Glomerular endothelial cell (primary cell): ENCODE measurements around the gene MRRF. TPM values are rescaled to one million over a fixed set of nuclear protein-coding genes. Genes with fewer than 3 reads are reported as not detected.
"Not testable (repeated sequence)": the region's sequence is repeated elsewhere in the genome, so short reads cannot be mapped to it uniquely, and the experiment has no call there.

ENCODE experiments used
- DNase-seq: peaks from one replicate; pipeline ENCODE4 v3.0.0-alpha.2; 2011; ENCODE audit warnings: low read depth, low spot score; ENCODE audit errors: extremely low read depth
- total RNA-seq: library from RNA; depleted of rRNA; stranded (reverse); fragments of >200 nt; gene quantifications from 2 replicates; pipeline ENCODE4 v1.2.3, GENCODE V29; 2015

MRRF gene
- total RNA-seq, 1 donor from 2014 or later: 20.2 TPM

DNA sequence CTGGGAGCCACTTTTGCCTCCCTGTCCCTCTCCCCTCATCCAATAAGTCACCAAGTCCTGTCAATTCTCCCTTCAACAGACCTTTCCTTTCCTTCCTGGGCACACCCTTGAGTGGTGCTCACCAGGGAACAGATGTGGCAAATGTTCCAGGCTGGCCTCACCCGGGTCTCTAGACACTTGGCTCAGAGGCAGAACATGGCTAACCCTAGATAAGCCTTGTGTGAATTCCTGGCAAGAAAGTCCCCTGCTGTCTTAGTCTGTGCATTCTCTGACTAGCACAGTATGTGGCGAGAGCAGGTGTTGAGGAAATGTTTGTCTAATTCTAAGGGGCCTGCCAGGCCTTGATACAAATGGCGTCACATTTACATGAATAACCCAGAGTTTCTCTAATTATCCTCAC lies 64.9 kb downstream of the MRRF start:
- DNase-seq: no peak

DNA sequence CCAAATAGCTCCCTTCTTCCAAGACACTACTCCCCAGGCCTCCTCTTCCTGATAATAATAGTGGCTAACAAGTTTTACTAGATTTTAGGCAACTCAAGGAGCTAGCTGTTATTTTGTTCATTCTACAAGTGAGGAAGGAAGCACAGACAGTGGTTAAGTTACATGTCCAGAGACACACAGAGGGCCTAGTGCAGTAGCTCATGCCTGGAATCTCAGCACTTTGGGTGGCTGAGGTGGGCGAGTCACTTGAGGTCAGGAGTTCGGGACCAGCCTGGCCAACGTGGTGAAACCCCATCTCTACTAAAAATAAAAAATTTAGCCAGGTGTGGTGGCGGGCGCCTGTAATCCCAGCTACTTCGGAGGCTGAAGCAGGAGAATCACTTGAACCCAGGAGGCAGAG lies 65.8 kb downstream of the MRRF start:
- not testable (repeated sequence) for DNase-seq

DNA sequence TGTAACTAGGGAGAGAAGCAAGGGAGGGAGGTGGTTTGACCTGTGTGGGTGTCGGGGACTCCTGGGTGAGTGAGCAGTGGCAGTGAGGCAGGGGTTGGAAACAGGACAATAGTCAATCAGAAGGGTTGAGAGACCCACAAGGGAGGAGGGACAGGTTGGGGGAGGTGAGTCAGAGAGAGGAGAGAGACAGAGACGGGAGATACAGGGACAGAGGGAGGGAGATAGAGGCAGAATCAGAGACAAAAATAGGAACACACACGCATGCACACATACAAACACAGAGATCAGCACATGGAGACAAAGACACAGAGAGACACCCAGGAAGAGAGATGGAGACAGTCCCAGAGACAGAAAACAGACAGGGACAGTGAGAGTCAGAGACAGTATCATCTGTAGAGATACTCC lies 66.8 kb downstream of the MRRF start:
- DNase-seq: no peak

DNA sequence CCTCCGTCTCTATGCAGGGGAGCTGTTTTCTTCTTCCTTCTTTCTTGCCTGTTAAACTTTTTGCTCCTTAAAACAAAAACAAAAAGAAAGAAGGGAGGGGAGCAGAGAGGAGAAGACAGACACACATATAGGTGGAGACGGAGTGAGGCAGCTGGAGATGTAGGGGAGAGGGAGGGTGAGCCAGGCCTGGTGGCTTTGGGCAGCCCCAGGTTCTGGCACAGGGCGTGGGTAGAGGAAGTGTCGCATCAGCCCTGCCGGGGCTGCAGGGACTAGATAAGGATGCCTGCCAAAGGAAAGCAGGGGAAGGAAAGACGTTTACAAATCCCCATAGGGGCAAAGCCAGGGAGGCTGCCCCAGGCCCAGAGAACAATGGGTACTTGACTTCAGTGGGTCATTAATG lies 67.4 kb downstream of the MRRF start:
- DNase-seq: no peak

DNA sequence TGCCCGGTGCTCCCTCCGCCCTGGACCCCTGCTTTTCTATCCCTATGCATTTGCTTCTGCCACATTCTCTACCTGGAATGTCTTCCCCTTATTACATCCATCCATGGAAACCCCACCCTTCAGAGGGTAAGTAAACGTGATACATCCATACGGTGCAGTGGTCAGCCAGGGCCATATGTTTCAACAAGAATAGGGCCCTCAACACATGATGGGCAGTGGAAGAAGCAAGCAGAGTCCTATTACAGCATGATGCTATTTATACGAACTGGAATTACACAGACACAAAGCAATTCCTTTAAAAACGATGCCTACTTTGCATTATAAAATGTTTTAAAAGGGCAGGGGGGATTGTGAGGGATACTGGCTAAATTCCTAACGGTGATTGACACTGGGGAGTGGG lies 68.0 kb downstream of the MRRF start:
- DNase-seq: no peak

DNA sequence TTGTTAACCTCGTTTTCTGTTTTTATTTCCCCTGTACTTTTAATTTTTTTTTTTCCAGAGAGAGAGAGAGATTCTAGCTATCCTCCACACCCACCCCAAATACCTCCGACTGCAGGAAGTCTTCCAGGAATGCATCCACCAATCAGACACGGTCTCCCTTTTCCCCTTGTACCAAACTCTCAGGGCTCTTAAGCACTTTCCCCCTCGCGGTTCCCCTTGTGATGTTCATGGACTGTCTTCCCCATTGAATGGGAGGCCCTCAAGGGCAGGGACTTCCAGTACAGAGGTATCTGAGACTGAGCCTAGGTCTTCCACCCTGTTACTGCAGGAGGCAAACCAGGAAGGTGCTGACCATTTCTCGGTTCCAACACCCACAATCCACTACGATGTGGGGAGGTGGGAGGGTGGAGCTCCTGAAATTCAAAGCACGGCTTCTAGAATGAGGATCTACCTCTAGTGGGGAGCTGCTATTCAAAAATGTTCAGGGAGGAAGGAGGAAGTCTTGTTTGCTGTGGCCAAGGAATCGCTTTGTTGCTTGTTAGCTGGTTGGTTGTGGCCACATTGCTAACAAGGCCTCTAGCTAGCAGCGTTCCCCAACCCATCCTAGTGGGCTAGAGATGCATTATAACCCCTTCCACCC lies 68.6 kb downstream of the MRRF start:
- no peak for DNase-seq

DNA sequence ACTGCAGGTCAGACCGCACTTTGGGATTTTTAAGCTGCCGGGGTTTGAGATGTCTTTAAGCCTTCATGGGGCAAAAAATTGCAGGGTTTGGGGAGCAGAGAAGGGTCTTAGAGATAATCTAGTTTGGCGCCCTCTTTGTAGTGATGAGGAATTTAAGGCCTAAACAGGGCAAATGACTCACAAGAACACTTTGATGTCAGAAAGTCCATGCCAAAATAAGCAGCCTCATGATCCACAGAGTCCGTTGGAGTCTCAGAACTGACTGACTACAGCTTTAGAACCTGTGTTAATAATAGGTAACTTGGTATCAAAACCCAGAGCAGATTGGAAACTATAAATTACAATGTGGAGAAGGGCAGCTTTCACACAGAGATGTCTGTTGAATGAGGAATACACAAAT lies 70.2 kb downstream of the MRRF start:
- no peak for DNase-seq

DNA sequence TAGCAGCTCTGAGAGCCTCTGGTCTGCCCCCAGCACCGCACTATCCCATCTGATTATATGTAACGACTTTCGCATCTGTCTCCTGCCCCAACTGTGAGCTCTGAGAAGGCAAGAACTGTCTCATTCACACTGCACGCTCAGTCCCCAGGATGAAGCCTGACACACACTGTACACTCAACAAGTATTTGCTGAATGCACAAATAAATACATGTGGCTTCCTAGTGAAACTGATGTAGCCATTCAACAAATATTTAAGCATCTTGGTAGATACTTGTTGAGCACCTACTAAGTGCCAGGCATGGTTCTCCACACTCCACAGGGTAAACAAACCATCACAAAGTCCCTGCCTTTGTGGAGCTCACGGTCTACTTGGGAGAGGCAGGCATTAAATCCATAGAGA lies 71.5 kb downstream of the MRRF start:
- DNase-seq: no peak

DNA sequence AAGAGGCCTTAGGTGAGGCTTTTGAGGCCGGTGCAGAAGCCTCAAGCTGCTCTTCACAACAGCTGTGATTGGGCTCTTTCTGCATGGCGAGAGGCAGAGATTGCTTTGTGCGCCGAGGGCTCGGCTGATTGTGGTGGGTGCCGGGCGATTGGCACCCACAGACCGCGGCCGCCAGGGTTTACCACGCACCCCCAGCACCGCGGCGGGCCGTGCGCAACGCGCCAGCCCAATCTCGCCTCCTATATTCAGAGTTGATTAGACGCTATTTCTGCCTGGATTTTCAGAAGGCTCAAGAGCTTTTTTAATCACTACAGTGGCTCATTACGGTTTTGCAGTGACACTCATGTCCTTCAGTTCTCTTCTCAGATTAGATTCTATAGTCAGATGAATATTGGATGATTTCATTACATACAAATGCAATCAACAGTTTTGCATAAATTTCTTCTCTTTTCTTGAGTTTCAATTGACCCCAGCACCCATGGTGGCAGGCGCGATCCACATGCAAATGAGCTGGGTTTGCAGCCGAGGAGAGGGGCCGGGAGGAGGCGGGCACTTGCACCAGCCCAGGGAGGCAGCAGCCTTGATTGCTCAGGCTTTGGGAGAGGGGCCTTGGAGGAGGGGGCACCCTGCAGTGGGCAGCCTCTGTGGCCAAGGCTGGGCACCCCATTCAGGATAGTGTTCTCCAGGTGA lies 72.3 kb downstream of the MRRF start:
- DNase-seq: no peak

DNA sequence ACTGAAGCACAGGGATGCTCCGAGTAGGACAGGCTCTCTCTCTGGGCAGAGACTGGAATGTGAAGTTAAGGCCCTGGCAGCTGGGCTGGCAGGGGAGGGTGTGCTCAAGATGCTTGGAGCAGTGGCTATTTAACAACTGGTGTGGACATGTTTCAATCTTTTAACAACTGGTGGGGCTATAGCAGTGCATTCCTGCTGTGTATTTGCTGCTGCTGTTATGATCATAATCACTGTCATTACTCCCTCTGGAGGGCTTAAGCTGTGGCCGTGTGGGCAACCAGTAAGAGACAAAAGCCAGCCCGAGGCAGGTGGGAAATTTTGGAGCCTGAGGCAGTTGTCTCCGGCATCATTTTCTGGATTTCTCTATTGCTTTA lies 72.9 kb downstream of the MRRF start:
- DNase-seq: no peak

DNA sequence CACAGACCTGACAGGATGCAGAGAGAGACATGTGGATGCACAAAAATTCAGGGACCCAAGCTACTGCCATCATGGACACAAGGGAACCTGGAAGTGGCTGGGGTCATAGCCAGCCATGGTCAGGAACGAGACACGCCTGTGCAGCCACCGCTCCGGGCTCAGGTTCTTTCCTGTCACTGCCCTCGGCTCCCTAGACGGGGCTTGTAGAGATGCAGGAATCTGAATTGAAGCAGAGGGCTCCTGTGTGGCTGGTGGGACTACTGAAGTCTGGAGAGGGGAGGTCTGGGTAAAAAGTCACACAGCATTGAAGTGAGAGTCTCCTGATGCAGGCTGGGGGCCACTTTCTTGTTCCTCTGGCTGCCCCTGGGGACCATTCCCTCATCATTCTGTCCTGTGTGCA lies 73.9 kb downstream of the MRRF start:
- DNase-seq: no peak

DNA sequence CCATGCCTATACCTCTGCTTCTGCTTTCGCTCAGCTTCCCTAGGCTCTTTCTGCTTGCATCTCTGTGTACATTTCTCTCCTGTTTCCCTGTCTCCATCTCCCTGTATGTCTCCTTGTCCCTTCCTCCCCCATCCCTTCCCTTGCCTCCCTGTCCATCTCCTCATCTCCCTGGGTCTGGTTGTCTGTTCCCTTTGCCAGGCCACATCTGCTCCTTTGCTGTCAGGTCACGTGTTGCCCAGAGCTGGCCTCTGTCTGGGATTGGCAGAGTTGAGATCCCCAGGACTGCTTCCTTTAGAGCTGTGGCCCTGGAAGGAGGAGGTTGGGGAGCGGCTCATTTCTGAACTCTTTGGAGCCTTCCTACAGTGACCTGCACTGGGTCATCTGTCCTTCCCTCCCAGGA lies 74.3 kb downstream of the MRRF start:
- DNase-seq: no peak

DNA sequence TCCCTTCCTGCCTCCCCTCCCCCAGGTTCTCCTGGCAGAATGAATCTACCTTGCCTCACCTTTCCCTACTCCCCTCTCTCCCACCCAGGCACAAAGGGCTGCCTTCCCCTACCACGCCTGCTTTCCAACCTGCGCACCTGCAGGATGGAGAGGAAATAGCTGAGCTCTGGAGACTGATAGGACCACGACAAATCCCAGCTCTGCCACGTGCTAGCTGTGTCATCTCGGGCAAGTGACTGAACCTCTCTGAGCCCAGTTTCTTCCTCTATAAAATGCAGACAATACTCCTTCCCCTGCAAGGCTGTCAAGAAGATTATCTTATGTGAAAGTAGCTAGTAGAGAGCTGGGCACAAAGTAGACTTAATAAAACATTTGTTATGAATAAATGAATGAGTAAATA lies 74.9 kb downstream of the MRRF start:
- DNase-seq: no peak

DNA sequence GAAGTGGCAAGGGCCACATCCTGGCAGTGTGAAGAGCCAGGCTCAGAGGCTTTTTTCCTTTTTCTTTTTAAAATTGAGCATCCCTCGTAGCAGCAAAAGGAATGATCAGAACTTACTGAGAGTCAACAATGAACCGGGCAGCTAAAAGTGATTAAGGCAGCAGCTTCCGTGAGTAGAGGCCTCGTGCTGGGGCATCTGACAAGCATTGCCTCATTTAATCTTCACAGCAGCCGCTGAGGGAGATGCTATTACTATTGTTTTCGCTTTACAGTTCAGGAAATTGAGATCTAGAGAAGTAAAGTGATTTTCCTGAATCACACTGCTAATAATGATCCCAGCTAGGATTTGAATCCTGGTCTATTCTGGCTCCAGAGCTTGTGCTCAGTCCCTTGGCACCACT lies 75.5 kb downstream of the MRRF start:
- no peak for DNase-seq

DNA sequence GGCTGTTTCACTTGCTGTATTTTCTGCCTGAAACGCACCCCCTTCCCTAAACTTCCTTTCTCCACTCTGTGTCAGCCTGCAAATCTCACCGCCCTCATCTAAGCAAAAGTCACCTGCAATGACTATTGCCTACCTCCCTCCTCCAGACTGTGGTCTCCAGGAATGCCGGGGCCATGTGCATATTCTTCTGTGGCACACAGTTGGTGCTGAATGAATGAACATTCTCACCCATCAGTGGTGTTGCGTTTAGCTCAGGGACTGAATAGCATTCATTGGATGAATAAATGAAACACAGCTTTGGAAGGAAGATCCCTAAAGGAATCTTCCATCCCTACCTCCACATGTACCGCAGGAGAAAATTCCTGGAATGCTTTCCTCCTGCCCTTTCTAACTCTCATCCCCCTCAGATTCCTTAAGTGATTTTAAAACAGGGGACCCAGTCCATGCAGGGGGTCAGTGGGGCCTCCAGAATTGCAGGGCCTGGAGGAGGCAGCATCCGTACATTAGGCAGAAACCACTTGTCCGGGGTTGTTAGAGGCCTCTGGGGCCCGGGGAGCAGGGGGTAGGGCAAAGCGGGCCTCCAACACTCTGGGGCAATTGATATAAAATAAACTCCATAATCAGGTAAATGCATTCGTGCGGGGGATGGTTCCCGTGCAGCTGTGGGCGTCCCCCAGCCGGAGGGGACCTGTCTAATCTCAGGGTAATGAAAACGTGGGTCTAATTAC lies 77.8 kb downstream of the MRRF start:
- no peak for DNase-seq

DNA sequence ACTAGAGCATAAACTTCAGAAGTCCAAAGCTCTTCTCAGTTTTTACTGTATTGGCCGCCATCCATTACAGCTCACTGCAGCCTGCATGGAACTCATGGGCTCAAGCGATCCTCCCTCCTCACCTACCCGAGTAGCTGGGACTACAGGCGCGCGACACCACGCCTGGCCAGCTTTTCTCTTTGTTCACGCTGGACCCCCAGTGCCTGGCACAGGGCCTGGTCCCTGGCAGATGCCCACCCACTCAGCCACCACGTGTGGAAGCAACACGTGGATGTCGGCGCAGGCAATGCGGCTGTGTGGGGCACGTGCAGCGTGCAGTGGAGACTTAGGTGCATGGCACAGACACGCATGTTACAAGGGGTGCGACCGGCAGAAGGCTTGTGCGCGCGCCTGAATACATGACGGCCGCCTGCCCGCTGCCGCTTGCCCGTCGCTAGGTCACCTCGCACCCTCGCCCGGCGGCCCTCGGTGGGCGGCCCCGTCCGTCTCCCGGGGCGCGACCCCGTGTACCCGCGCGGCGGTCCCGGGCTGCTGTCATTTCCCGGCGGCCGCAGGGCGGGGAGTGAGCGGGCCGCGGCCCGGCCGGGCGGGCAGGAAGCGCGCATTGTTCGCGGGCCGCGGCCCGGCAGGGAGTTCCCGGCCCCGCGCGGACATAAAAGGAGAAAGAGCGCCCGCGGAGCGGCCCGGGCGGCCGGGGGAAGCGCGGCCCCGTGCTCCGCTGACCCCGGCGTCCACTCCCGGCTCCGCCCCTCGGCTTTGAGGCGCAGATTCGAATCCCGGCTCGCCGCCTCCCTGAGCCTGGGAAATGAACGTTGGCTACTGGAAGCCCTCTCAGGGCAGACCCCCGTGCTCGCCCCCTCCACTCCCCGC lies 82.0 kb downstream of the MRRF start:
- no peak for DNase-seq

DNA sequence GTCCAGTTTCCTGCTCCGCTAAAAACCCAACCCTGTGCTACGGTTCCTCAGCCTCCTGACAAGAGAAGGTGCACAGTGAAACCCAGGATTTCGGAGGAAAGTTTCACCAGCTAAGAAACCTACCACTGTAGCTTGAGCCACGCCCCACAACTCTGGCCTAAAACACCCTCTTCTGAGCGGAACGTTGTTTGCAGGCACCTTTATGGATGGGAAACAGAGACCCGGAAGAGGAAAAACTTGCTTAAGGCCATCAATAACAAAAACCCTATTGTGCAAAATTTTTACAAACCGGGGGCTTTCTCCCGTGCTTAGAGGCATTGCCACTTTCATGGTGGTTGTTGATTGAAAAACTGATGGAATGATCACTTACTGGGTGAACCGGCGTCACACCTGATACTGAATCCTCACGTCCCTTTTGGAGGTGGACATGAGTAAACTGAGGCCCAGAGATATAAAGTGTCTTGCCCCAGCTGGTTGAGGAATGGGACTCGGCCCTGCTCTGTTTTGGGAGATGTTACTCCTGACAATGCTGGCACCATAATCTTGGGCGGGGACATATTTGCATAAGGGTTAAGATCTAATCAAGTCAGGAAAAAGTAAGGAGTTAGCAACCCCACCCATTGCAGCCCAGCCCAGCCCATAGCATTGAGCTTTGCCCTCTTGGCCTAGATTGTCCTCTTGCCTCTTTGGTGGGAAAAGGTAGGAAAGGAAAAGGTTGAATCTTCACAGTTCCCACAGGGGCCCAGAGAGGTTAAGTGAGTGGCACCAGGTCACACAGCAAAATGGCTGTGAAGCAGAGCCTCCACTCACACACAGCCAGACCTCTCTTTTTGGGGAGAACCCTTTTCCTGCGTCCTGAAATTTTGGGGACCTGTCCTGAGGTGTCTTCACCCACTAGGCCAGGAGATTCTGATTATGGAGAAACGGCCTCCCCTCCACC lies 82.9 kb downstream of the MRRF start:
- DNase-seq: no peak

DNA sequence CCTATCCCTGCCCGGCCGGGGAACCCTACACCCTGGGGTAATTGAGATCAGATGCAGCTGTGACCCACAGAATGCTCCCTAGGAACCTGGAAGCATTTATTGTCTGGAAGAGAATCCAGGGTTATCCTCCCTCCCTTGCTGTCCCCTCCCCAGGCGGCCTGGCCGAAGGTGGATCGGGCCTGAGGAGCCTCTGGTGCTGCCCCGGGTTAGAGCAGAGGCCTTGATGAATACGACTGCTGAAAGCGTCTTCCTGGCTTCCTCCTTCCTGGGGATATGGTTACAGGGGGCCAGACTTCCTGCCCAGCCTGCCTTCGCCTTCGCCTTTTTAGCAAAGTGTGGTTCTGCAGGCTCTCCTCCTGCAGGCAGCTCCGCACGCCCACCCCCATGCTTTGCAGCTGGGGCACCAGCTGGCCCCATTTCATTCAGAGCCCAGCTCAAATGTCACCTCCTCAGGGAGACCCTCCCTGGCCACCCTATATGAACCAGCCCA lies 83.7 kb downstream of the MRRF start:
- DNase-seq: no peak

DNA sequence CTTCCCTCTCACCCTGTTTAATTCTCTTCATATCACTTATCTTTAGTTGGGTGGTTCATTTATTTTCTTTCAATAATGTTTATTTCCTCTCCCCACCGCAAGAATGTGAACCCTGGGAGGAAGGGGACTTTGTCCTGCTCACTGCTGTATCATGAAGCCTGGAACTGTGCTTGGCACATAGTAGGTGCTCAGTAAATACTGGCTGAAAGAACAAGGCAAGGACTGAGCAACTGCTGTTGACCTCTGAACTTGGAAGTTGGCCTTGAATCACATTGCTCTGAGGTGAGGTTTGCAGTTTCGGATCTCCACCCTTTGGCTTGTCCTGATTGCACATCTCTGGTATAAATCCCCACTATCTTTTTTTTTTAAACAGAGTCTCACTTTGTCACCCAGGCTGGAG lies 84.1 kb downstream of the MRRF start:
- no peak for DNase-seq

DNA sequence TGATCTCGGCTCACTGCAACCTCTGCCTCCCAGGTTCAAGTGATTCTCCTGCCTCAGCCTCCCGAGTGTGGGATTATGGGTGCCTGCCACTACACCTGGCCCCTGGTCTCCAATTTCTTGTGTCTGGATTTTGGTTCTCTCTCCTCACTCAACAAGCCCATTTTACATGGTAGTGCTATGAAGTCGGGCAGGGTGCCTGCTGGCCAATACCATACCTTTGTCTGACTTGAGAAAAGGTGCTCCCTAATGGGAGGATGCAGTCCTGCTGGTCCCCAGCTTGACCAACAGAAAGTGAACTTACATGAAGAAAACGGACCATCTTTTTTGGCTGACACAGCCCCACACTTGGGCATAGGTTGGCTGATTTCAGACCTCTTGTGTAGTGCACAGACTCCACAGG lies 84.5 kb downstream of the MRRF start:
- DNase-seq: no peak
